ENCODE results near the gene NEU4. TPM values are rescaled to one million over a fixed set of nuclear protein-coding genes. Genes with fewer than 3 reads are reported as not detected.
"Not testable (repeated sequence)": the region's sequence is repeated elsewhere in the genome, so short reads cannot be mapped to it uniquely, and the experiment has no call there.

The NEU4 gene
- polyA plus RNA-seq, 1 donor from 2014 or later, result not detected

DNA sequence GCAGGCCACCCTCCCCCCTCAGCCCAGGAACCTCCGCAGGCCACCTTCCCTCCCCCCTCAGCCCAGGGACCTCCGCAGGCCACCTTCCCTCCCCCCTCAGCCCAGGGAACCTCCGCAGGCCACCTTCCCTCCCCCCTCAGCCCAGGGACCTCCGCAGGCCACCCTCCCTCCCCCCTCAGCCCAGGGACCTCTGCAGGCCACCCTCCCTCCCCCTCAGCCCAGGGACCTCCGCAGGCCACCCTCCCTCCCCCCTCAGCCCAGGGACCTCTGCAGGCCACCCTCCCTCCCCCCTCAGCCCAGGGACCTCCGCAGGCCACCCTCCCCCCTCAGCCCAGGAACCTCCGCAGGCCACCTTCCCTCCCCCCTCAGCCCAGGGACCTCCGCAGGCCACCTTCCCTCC, 2.8 kb upstream of the NEU4 start:
- not testable (repeated sequence) for H3K36me3 ChIP-seq (ENCODE audit: insufficient read depth, low read length); H3K9ac ChIP-seq (ENCODE audit: low read length); H3K27ac ChIP-seq (ENCODE audit: low read length); H3K9me2 ChIP-seq (ENCODE audit: insufficient read depth, low read length); H3K27me3 ChIP-seq (ENCODE audit: insufficient read depth, low read depth, low read length); H2AFZ ChIP-seq (ENCODE audit: low read depth, low read length); H3K79me2 ChIP-seq (replicated peaks; ENCODE audit: insufficient read depth, low read length); H3F3A ChIP-seq (ENCODE audit: insufficient read depth, low read length, poor library complexity, severe bottlenecking); H4K20me1 ChIP-seq (ENCODE audit: insufficient read depth); H3K9me3 ChIP-seq (ENCODE audit: low read length); H3K4me3 ChIP-seq (ENCODE audit: low read length); H3K4me2 ChIP-seq (ENCODE audit: low read length)

DNA sequence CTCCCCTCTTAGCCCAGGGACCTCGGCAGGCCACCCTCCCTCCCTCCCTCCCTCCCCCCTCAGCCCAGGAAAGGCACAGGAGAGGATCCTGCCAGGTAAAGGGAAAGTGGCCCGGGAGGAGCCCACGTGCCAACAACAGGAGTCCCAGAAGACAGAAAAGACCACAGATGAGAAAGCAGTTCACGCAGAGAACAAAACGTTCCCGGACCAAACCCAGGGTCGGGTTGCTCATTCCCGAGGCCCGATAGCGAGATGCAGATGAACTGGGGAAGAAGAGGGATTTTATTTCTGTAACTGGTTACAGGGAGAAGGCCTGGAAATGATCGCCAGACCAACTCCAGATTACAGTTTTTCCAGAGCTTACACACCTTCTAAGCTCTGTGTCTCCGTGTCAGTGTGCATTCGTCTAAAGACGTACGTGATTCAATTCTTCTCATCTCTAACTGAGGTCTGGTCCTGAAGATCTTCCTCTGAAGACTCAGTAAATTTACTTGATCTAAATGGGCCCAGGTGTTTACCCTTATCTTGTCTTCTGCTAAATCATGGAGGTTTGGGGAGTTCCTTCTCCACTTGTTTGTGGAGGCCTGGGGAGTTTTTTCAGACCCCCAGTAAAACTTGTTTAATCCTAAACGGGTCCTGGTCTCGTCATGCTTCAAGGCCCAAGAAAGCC, 807 bp upstream of the NEU4 start:
- TF ChIP-seq POLR2AphosphoS5 (IDR thresholded peaks at IDR 0.05) (no peak), EP300 (conservative IDR thresholded peaks at IDR 0.05; ENCODE audit: poor library complexity, severe bottlenecking) (no peak), TAF1 (IDR thresholded peaks at IDR 0.05; ENCODE audit: low read depth) (no peak), RAD21 (conservative IDR thresholded peaks at IDR 0.05) (no peak), EZH2 (IDR thresholded peaks at IDR 0.05; ENCODE audit: borderline replicate concordance, insufficient read depth, low read length, poor library complexity, severe bottlenecking) (no peak)
- TF ChIP-seq, protein P1, sequence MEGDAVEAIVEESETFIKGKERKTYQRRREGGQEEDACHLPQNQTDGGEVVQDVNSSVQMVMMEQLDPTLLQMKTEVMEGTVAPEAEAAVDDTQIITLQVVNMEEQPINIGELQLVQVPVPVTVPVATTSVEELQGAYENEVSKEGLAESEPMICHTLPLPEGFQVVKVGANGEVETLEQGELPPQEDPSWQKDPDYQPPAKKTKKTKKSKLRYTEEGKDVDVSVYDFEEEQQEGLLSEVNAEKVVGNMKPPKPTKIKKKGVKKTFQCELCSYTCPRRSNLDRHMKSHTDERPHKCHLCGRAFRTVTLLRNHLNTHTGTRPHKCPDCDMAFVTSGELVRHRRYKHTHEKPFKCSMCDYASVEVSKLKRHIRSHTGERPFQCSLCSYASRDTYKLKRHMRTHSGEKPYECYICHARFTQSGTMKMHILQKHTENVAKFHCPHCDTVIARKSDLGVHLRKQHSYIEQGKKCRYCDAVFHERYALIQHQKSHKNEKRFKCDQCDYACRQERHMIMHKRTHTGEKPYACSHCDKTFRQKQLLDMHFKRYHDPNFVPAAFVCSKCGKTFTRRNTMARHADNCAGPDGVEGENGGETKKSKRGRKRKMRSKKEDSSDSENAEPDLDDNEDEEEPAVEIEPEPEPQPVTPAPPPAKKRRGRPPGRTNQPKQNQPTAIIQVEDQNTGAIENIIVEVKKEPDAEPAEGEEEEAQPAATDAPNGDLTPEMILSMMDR (IDR thresholded peaks at IDR 0.05; ENCODE audit: poor library complexity, severe bottlenecking), result no peak
- TF ChIP-seq, protein P2, sequence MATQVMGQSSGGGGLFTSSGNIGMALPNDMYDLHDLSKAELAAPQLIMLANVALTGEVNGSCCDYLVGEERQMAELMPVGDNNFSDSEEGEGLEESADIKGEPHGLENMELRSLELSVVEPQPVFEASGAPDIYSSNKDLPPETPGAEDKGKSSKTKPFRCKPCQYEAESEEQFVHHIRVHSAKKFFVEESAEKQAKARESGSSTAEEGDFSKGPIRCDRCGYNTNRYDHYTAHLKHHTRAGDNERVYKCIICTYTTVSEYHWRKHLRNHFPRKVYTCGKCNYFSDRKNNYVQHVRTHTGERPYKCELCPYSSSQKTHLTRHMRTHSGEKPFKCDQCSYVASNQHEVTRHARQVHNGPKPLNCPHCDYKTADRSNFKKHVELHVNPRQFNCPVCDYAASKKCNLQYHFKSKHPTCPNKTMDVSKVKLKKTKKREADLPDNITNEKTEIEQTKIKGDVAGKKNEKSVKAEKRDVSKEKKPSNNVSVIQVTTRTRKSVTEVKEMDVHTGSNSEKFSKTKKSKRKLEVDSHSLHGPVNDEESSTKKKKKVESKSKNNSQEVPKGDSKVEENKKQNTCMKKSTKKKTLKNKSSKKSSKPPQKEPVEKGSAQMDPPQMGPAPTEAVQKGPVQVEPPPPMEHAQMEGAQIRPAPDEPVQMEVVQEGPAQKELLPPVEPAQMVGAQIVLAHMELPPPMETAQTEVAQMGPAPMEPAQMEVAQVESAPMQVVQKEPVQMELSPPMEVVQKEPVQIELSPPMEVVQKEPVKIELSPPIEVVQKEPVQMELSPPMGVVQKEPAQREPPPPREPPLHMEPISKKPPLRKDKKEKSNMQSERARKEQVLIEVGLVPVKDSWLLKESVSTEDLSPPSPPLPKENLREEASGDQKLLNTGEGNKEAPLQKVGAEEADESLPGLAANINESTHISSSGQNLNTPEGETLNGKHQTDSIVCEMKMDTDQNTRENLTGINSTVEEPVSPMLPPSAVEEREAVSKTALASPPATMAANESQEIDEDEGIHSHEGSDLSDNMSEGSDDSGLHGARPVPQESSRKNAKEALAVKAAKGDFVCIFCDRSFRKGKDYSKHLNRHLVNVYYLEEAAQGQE (IDR thresholded peaks at IDR 0.05; ENCODE audit: borderline replicate concordance), result no peak
- Histone ChIP-seq H3K27me3 (ENCODE audit: insufficient read depth, low read depth, low read length) (no peaks in the 10 kb centered on the region), H3K4me3 (ENCODE audit: low read length) (no peak overlapping the region), H4K20me1 (ENCODE audit: insufficient read depth) (no peaks in the 10 kb centered on the region), H3K36me3 (ENCODE audit: insufficient read depth, low read length) (no peaks in the 10 kb centered on the region), H3F3A (ENCODE audit: insufficient read depth, low read length, poor library complexity, severe bottlenecking) (no peaks in the 10 kb centered on the region), H3K9me3 (ENCODE audit: low read length) (no peaks in the 10 kb centered on the region), H3K4me2 (ENCODE audit: low read length) (no peak overlapping the region), H2AFZ (ENCODE audit: low read depth, low read length) (no peak overlapping the region), H3K9me2 (ENCODE audit: insufficient read depth, low read length) (no peaks in the 10 kb centered on the region), H3K79me2 (replicated peaks; ENCODE audit: insufficient read depth, low read length) (no peaks in the 10 kb centered on the region), H3K27ac (ENCODE audit: low read length) (no peak overlapping the region), H3K9ac (ENCODE audit: low read length) (no peak overlapping the region)

All from neural cell (in vitro differentiated cells).